B cell (primary cell): ENCODE measurements around the gene GRM8. TPM values are rescaled to one million over a fixed set of nuclear protein-coding genes. Genes with fewer than 3 reads are reported as not detected.

ENCODE experiments used
- ATAC-seq: fragments of 200-7000 bp; cut with Tn5 transposase; one replicate; pipeline ENCODE4 v1.10.0; 2021; ENCODE audit warnings: low read depth, mild to moderate bottlenecking, moderate number of reproducible peaks, moderate library complexity
- CTCF ChIA-PET: fragments of 350-600 bp; sonication (Branson Sonifier 250); formaldehyde crosslinking; loops from one replicate; lab custom pipeline; 2021; ENCODE audit warnings: antibody characterized with exemption, inconsistent platforms; lab: Charles Lee
- POLR2A ChIA-PET: fragments of 350-600 bp; sonication (Branson Sonifier 250); formaldehyde crosslinking; loops from one replicate; lab custom pipeline; 2021; ENCODE audit warnings: antibody characterized with exemption; lab: Charles Lee
- DNase-seq: peaks from one replicate; pipeline ENCODE4 v3.0.0; 2013
- H2AFZ ChIP-seq: 2 replicates; pipeline ENCODE4 v1.6.1; 2012; ENCODE audit warnings: mild to moderate bottlenecking, low read depth, low read length; ENCODE audit not compliant: insufficient read depth, poor library complexity, severe bottlenecking
- H3K27ac ChIP-seq, 2 donors: 1 replicate in 1 of 2; 2 replicates in 1 of 2; pipeline ENCODE4 v1.5.1; 2012 to 2013; ENCODE audit warnings: low read length in 2 of 2, mild to moderate bottlenecking in 2 of 2, moderate library complexity in 1 of 2
- H3K27me3 ChIP-seq, 4 experiments: fragments of 200-600 bp in 1 of 4; sonication (generic) in 1 of 4; replicated peaks in 1 of 4; 1 replicate in 2 of 4; 2 replicates in 2 of 4; pipeline versions ENCODE4 v1.6.1 to v1.7.0; 2013 to 2016; ENCODE audit warnings: low read length in 3 of 4, mild to moderate bottlenecking in 2 of 4, mixed read lengths in 1 of 4, moderate library complexity in 1 of 4; ENCODE audit not compliant: insufficient read depth in 4 of 4, control insufficient read depth in 3 of 4; ENCODE audit errors: control extremely low read depth in 1 of 4
- H3K36me3 ChIP-seq, 2 experiments: replicated peaks in 1 of 2; 1 replicate in 1 of 2; 2 replicates in 1 of 2; pipeline versions ENCODE4 v1.6.1 to v1.7.1; 2013; ENCODE audit warnings: low read length in 1 of 2; ENCODE audit not compliant: insufficient read depth in 2 of 2, control insufficient read depth in 1 of 2; ENCODE audit errors: control extremely low read depth in 1 of 2, extremely low read depth in 1 of 2
- H3K4me1 ChIP-seq, 2 donors: fragments of 200-600 bp in 1 of 2; sonication (generic) in 1 of 2; 1 replicate in 1 of 2; 2 replicates in 1 of 2; pipeline versions ENCODE4 v1.5.1 to v1.6.1; 2013 to 2017; ENCODE audit warnings: low read length in 2 of 2; ENCODE audit not compliant: control insufficient read depth in 2 of 2, insufficient read depth in 2 of 2
- H3K4me2 ChIP-seq: replicated peaks from 2 replicates; pipeline ENCODE3; 2012; ENCODE audit warnings: mild to moderate bottlenecking, low read depth, low read length; ENCODE audit not compliant: poor library complexity, severe bottlenecking
- H3K4me3 ChIP-seq, 5 experiments: fragments of 200-600 bp in 1 of 5; sonication (generic) in 1 of 5; 1 replicate in 3 of 5; 2 replicates in 2 of 5; pipeline versions ENCODE4 v1.5.1 to v1.7.0; 2011 to 2016; ENCODE audit warnings: low read length in 4 of 5, mild to moderate bottlenecking in 4 of 5, low read depth in 2 of 5, control low read depth in 1 of 5, moderate library complexity in 1 of 5; ENCODE audit not compliant: insufficient read depth in 1 of 5; ENCODE audit errors: control extremely low read depth in 1 of 5, extremely low read depth in 1 of 5
- H3K79me2 ChIP-seq: fragments of 200-600 bp; sonication (generic); one replicate; pipeline ENCODE4 v1.6.0; 2016; ENCODE audit warnings: low read length; ENCODE audit not compliant: control insufficient read depth, insufficient read depth
- H3K9ac ChIP-seq: fragments of 200-600 bp; sonication (generic); 2 replicates; pipeline ENCODE4 v1.6.1; 2017; ENCODE audit warnings: mild to moderate bottlenecking, low read length, moderate library complexity
- H3K9me3 ChIP-seq, 3 donors: one replicate each; pipeline versions ENCODE4 v1.6.1 to v1.7.1; 2013; ENCODE audit warnings: low read length in 2 of 3; ENCODE audit not compliant: control insufficient read depth in 2 of 3, insufficient read depth in 1 of 3; ENCODE audit errors: control extremely low read depth in 1 of 3
- H4K20me1 ChIP-seq: 2 replicates; pipeline ENCODE4 v1.6.0; 2012; ENCODE audit warnings: mild to moderate bottlenecking, low read length; ENCODE audit not compliant: insufficient read depth, control insufficient read depth, poor library complexity, severe bottlenecking
- H3K27ac Mint-ChIP-seq: one replicate; pipeline ENCODE4 v1.8.0; 2021; ENCODE audit warnings: mixed read lengths
- H3K27me3 Mint-ChIP-seq: one replicate; pipeline ENCODE4 v1.8.0; 2021; ENCODE audit warnings: mixed read lengths
- H3K4me1 Mint-ChIP-seq: one replicate; pipeline ENCODE4 v1.8.0; 2021; ENCODE audit warnings: mixed read lengths
- H3K4me3 Mint-ChIP-seq: one replicate; pipeline ENCODE4 v1.8.0; 2021; ENCODE audit warnings: mixed read lengths
- H3K9me3 Mint-ChIP-seq: one replicate; pipeline ENCODE4 v1.8.0; 2022; ENCODE audit warnings: mixed read lengths; ENCODE audit not compliant: insufficient read depth
- EZH2 ChIP-seq: IDR thresholded peaks from 2 replicates; pipeline ENCODE4 v1.6.1; 2012; ENCODE audit warnings: borderline replicate concordance, low read depth, mild to moderate bottlenecking, moderate library complexity, low read length; ENCODE audit not compliant: insufficient read depth, poor library complexity, severe bottlenecking
- WGBS: methylation state at CpG from one replicate; pipeline ENCODE4 v1.1.5; 2013; ENCODE audit warnings: missing lambda C conversion rate; ENCODE audit not compliant: insufficient coverage; 5-methylcytosine and 5-hydroxymethylcytosine counted together
- intact Hi-C: fragments of 100-400 bp; cut with micrococcal nuclease; formaldehyde crosslinking; loops from one replicate; pipeline ENCODE4 v1.10.0; 2022
- polyA plus RNA-seq: library from polyadenylated mRNA; depleted of rRNA; stranded (reverse); fragments of >200 nt; gene quantifications from 2 replicates; pipeline ENCODE4 v1.2.3, GENCODE V29; 2012
- total RNA-seq, 2 donors: library from RNA; stranded (reverse); fragments of 120-200 nt in 1 of 2; gene quantifications; 1 replicate in 1 of 2; 2 replicates in 1 of 2; pipeline versions ENCODE4 v1.2.3 to v1.2.4, GENCODE V29; 2013 to 2022
- TF ChIP-seq, protein P1 (sequence below): fragments of 200-600 bp; IDR thresholded peaks from one replicate; pipeline ENCODE4 v1.8.0; 2022; ENCODE audit warnings: antibody characterized with exemption, mild to moderate bottlenecking

Gene GRM8
- total and polyA plus RNA-seq, 2 donors (not counting 1 experiment from before 2014, with no cell fraction given) = not detected

DNA sequence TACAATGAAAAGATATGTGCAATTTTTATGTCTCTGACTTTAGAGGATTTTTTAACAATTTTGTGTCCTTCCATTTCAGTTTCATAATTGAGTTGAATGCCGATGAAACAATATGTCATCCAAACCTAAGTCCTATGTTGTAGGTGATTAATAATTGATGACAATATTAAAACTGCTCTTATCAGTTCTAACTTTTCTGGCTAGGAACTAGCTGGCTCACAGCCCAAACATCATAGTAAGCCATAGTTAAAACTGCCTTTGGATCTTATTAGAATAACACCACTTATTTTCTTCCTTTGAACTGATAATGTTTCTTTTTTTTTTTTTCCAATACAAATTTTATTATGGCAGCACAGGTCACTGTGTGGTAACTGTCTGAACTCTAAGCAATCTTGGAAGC is 230.9 kb downstream of the GRM8 start:
- intact Hi-C loops = no loop called here
- Histone ChIP-seq H3K36me3 (no peaks in the 10 kb centered on the region), H3K27ac (no peak overlapping the region), H3K4me3 (no peak overlapping the region), H4K20me1 (no peaks in the 10 kb centered on the region), H3K4me2 (no peak overlapping the region), H2AFZ (no peak overlapping the region), H3K79me2 (no peaks in the 10 kb centered on the region), H3K27me3 (no peaks in the 10 kb centered on the region), H3K4me1 (no peaks in the 10 kb centered on the region), H3K9me3 (no peaks in the 10 kb centered on the region), H3K9ac (no peak overlapping the region)
- Mint-ChIP-seq H3K4me1 (no peaks in the 10 kb centered on the region), H3K4me3 (no peak overlapping the region), H3K27ac (no peak overlapping the region), H3K9me3 (no peaks in the 10 kb centered on the region), H3K27me3 (no peaks in the 10 kb centered on the region)
- WGBS = no CpG with 5 or more reads among the region's 1 CpG
- POLR2A ChIA-PET = no interaction called here
- ATAC-seq (no peak), DNase-seq (no peak)
- no peak for TF ChIP-seq EZH2
- TF ChIP-seq, protein P1, sequence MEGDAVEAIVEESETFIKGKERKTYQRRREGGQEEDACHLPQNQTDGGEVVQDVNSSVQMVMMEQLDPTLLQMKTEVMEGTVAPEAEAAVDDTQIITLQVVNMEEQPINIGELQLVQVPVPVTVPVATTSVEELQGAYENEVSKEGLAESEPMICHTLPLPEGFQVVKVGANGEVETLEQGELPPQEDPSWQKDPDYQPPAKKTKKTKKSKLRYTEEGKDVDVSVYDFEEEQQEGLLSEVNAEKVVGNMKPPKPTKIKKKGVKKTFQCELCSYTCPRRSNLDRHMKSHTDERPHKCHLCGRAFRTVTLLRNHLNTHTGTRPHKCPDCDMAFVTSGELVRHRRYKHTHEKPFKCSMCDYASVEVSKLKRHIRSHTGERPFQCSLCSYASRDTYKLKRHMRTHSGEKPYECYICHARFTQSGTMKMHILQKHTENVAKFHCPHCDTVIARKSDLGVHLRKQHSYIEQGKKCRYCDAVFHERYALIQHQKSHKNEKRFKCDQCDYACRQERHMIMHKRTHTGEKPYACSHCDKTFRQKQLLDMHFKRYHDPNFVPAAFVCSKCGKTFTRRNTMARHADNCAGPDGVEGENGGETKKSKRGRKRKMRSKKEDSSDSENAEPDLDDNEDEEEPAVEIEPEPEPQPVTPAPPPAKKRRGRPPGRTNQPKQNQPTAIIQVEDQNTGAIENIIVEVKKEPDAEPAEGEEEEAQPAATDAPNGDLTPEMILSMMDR = no peak
- CTCF ChIA-PET = no interaction called here

DNA sequence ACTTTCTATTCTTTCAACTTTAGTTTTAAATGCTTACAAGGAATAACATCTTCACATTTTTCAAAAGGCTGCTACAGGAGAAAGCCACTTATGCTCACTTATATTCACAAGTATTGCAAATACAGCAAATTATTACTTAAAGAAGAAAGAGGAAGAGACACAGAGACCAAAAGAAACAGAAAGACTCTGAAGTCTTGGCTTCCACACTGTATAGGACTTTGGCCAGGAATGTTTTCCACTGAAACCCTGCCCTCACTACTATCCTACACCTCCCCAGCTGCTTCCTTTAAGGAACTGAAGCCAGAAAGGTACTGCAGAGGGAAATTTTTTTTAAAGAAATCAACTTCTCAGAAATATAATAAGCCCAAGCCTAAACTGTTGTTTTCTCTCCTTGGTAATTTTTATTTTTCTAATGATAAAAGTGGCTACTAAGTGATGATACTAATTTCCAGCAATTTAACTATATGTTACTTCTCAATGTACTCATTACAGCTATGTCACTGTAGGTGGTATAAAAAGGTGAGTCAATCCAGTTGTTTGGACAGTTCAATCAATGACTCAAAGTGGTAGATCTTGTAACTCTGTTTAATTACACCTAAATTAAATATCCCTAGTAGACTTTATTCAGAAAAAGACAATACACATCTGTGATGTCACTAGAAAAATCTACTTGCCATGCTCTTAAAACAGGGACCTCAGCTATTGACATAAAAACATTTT is 231.6 kb downstream of the GRM8 start:
- H3K36me3 ChIP-seq = no peaks in the 10 kb centered on the region
- no peak overlapping the region for H3K4me3 ChIP-seq
- no peak overlapping the region for H3K9ac ChIP-seq
- no peak for TF ChIP-seq EZH2
- TF ChIP-seq, protein P1 = no peak
- H3K27ac ChIP-seq = no peak overlapping the region
- ChIA-PET POLR2A (no interaction called here), CTCF (no interaction called here)
- DNase-seq (no peak), ATAC-seq (no peak)
- no peaks in the 10 kb centered on the region for H3K4me1 Mint-ChIP-seq
- intact Hi-C loops = no loop called here
- H3K9me3 Mint-ChIP-seq = no peaks in the 10 kb centered on the region
- no peak overlapping the region for H3K4me2 ChIP-seq
- no peaks in the 10 kb centered on the region for H3K27me3 ChIP-seq
- no peak overlapping the region for H2AFZ ChIP-seq
- H3K4me3 Mint-ChIP-seq = no peak overlapping the region
- H3K27me3 Mint-ChIP-seq = no peaks in the 10 kb centered on the region
- H3K27ac Mint-ChIP-seq = no peak overlapping the region
- H3K4me1 ChIP-seq = no peaks in the 10 kb centered on the region
- H3K9me3 ChIP-seq = no peaks in the 10 kb centered on the region
- no peaks in the 10 kb centered on the region for H3K79me2 ChIP-seq
- no peaks in the 10 kb centered on the region for H4K20me1 ChIP-seq
